Body of pancreas (tissue), 4 donors: ENCODE data around the gene JMJD7. TPM values are rescaled to one million over a fixed set of nuclear protein-coding genes. Genes with fewer than 3 reads are reported as not detected.

ENCODE experiments used
- ATAC-seq: fragments of 150-250 bp; one replicate; pipeline ENCODE4 v1.9.1; 2016
- DNase-seq, 4 donors: peaks; one replicate each; pipeline ENCODE4 v3.0.0-alpha.2; 2019
- H3K27ac ChIP-seq, 4 donors: fragments of 200-600 bp; sonication (generic); 1 replicate in 3 of 4; 2 replicates in 1 of 4; pipeline versions ENCODE4 v1.5.1 to v1.6.1; 2016 to 2019; ENCODE audit warnings: mild to moderate bottlenecking in 1 of 4, mixed read lengths in 1 of 4, moderate library complexity in 1 of 4
- H3K27me3 ChIP-seq, 2 donors: fragments of 200-600 bp; sonication (generic); one replicate each; pipeline ENCODE4 v1.6.0; 2016; ENCODE audit warnings: mild to moderate bottlenecking in 1 of 2
- H3K36me3 ChIP-seq, 2 donors: fragments of 200-600 bp; sonication (generic); replicated peaks in 1 of 2; 2 replicates each; pipeline ENCODE4 v1.5.1; 2016; ENCODE audit warnings: low read depth in 2 of 2; ENCODE audit not compliant: insufficient read depth in 1 of 2
- H3K4me1 ChIP-seq: fragments of 200-600 bp; sonication (generic); one replicate; pipeline ENCODE4 v1.6.0; 2016
- H3K4me3 ChIP-seq, 2 donors: fragments of 200-600 bp; sonication (generic); 1 replicate in 1 of 2; 2 replicates in 1 of 2; pipeline ENCODE4 v1.5.1; 2016 to 2019
- H3K9me3 ChIP-seq, 3 donors: fragments of 200-600 bp; sonication (generic); 1 replicate in 2 of 3; 2 replicates in 1 of 3; pipeline ENCODE4 v1.5.1; 2016
- POLR2A ChIP-seq, 3 donors: fragments of 450-650 bp; IDR thresholded peaks; one replicate each; pipeline ENCODE4 v1.6.1; 2016; ENCODE audit warnings: antibody characterized with exemption in 3 of 3, mild to moderate bottlenecking in 2 of 3
- WGBS, 2 donors: methylation state at CpG; one replicate each; pipeline ENCODE4 v1.1.5; 2017; 5-methylcytosine and 5-hydroxymethylcytosine counted together
- intact Hi-C: fragments of 100-400 bp; cut with DNase I; formaldehyde crosslinking; loops from one replicate; pipeline ENCODE4 v1.15.1; 2023
- total RNA-seq, 2 donors: library from RNA; depleted of rRNA; stranded (reverse); fragments of >200 nt; gene quantifications; one replicate each; pipeline ENCODE4 v1.1.0, GENCODE V29; 2016
- TF ChIP-seq, protein P1 (sequence below), 7 experiments: fragments of 450-650 bp in 4 of 7; fragments of 200-600 bp in 3 of 7; sonication (generic) in 3 of 7; IDR thresholded peaks; one replicate each; pipeline ENCODE4 v1.5.1; 2016 to 2019; ENCODE audit warnings: antibody characterized with exemption in 7 of 7

Gene JMJD7
- total RNA-seq, 2 donors from 2014 or later, result 2.0 to 13.0 TPM

- H3K36me3 ChIP-seq, result peaks cover 0 to 4% of the 10 kb centered on the region in 2 donors
- no peak for ATAC-seq
- H3K9me3 ChIP-seq, result no peaks in the 10 kb centered on the region
- DNase-seq, result no peak
- intact Hi-C loops, result no loop called here
- H3K27me3 ChIP-seq, result no peaks in the 10 kb centered on the region
- no peak overlapping the region for H3K4me3 ChIP-seq
- 88 to 100% methylated on average over 4 to 6 of the region's 6 CpGs for WGBS, 2 donors
- no peak for TF ChIP-seq POLR2A (IDR thresholded peaks at IDR 0.05)
- TF ChIP-seq, protein P1, sequence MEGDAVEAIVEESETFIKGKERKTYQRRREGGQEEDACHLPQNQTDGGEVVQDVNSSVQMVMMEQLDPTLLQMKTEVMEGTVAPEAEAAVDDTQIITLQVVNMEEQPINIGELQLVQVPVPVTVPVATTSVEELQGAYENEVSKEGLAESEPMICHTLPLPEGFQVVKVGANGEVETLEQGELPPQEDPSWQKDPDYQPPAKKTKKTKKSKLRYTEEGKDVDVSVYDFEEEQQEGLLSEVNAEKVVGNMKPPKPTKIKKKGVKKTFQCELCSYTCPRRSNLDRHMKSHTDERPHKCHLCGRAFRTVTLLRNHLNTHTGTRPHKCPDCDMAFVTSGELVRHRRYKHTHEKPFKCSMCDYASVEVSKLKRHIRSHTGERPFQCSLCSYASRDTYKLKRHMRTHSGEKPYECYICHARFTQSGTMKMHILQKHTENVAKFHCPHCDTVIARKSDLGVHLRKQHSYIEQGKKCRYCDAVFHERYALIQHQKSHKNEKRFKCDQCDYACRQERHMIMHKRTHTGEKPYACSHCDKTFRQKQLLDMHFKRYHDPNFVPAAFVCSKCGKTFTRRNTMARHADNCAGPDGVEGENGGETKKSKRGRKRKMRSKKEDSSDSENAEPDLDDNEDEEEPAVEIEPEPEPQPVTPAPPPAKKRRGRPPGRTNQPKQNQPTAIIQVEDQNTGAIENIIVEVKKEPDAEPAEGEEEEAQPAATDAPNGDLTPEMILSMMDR (IDR thresholded peaks at IDR 0.05), result no peak
- H3K27ac ChIP-seq, result no peak overlapping the region
- peaks cover 22% of the 10 kb centered on the region for H3K4me1 ChIP-seq
Measured at GRCh38 chr15:41822471-41822870, 5.4 kb upstream of the JMJD7 start.

GRCh38 chr15:41822957-41823356, 4.9 kb upstream of the JMJD7 start:
- no peak for ATAC-seq
- H3K4me1 ChIP-seq, result peaks cover 25% of the 10 kb centered on the region
- H3K4me3 ChIP-seq, result no peak overlapping the region
- 67 to 90% methylated on average over 1 to 6 of the region's 6 CpGs for WGBS, 2 donors
- intact Hi-C loops, result no loop called here
- no peak overlapping the region for H3K27ac ChIP-seq
- DNase-seq, result no peak
- H3K27me3 ChIP-seq, result no peaks in the 10 kb centered on the region
- H3K36me3 ChIP-seq, result peaks cover 0 to 2% of the 10 kb centered on the region in 2 donors
- TF ChIP-seq, protein P1 (IDR thresholded peaks at IDR 0.05), result no peak
- TF ChIP-seq POLR2A (IDR thresholded peaks at IDR 0.05), result no peak
- H3K9me3 ChIP-seq, result no peaks in the 10 kb centered on the region

GRCh38 chr15:41823502-41823901, 4.4 kb upstream of the JMJD7 start:
- WGBS, 2 donors, result 94 to 95% methylated on average over 3 to 11 of the region's 11 CpGs

DNA sequence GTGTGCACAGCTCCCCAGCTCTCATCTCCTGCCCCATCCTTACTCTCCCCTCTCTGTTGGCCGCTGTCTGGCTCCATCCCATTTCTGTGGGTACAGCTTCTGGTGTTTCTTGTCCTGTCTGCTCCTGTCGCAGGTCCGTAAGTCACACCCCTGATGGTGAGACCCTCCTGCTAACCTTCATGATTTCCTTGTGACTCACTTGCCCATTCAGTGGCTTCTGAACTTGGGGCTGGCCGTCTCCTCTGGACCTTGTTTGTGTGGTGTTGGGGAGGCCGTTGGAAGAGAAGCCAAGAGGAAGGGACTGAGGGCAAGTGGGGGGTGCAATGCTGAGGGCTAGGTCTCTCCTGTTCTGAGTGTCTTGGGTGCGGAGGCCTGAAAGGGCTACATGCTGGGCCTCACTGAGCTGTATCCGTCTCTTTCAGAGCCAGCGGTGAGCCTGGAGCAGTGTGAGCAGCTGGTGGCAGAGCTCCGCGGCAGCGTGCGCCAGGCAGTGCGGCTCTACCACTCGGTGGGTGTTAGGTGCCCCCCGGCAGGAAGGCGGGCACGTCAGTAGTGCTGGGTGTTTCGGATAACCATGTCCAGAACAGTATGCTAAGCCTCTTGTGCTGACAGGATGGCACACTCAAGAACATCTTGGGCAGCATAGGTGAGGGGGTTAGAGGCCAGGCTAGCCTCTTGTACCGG, 3.7 kb upstream of the JMJD7 start:
- ATAC-seq, result no peak
- 92 to 93% methylated on average over 8 to 19 of the region's 19 CpGs for WGBS, 2 donors
- intact Hi-C loops, result no loop called here
- TF ChIP-seq POLR2A (IDR thresholded peaks at IDR 0.05), result no peak
- TF ChIP-seq, protein P1 (IDR thresholded peaks at IDR 0.05), result no peak
- Histone ChIP-seq H3K4me3 (no peak overlapping the region), H3K27ac (no peak overlapping the region), H3K9me3 (no peaks in the 10 kb centered on the region), H3K36me3 (peaks cover 0 to under 1% of the 10 kb centered on the region in 2 donors), H3K4me1 (peaks cover 32% of the 10 kb centered on the region), H3K27me3 (no peaks in the 10 kb centered on the region)
- no peak for DNase-seq

More at GRCh38 chr15:41823502-41823901, 4.4 kb upstream of the JMJD7 start:
- H3K27me3 ChIP-seq, result no peaks in the 10 kb centered on the region
- no peak for DNase-seq
- no peak for ATAC-seq
- H3K27ac ChIP-seq, result no peak overlapping the region
- TF ChIP-seq, protein P1 (IDR thresholded peaks at IDR 0.05), result no peak
- no peak for TF ChIP-seq POLR2A (IDR thresholded peaks at IDR 0.05)
- H3K4me3 ChIP-seq, result no peak overlapping the region
- H3K9me3 ChIP-seq, result no peaks in the 10 kb centered on the region
- intact Hi-C loops, result no loop called here
- H3K36me3 ChIP-seq, result peaks cover 0 to 2% of the 10 kb centered on the region in 2 donors
- peaks cover 25% of the 10 kb centered on the region for H3K4me1 ChIP-seq

DNA sequence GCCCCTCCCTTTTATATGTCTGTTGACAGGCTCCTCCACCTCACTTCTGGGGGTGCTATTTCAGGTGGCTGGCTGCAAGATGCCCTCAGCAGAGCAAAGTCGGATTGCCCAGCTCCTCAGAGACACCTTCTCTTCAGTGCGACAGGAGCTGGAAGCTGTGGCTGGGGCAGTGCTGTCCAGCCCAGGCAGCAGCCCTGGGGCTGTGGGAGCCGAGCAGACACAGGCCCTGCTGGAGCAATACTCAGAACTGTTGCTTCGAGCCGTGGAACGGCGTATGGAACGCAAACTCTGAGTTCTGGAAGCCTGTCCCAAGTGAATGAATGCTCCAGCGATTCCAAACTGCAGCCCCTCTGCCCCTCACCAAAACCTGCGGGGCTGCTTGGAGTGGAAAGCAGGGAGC, 2.7 kb upstream of the JMJD7 start:
- Histone ChIP-seq H3K4me1 (peaks cover 41% of the 10 kb centered on the region), H3K27ac (no peak overlapping the region), H3K4me3 (no peak overlapping the region), H3K36me3 (no peaks in the 10 kb centered on the region), H3K27me3 (no peaks in the 10 kb centered on the region), H3K9me3 (no peaks in the 10 kb centered on the region)
- 92 to 96% methylated on average over 8 to 10 of the region's 10 CpGs for WGBS, 2 donors
- DNase-seq (no peak), ATAC-seq (no peak)
- intact Hi-C loops, result no loop called here
- TF ChIP-seq, protein P1 (IDR thresholded peaks at IDR 0.05), result no peak
- no peak for TF ChIP-seq POLR2A (IDR thresholded peaks at IDR 0.05)
